WI38 (cell line): Measurements from ENCODE around the gene C14orf39.

Experiments
- H3K4me3 ChIP-seq: 2 replicates; pipeline ENCODE4 v1.5.1; 2011; ENCODE audit warnings: low read depth, mild to moderate bottlenecking, control low read depth, low read length
- TF ChIP-seq, protein P1 (sequence below): IDR thresholded peaks from 2 replicates; pipeline ENCODE4 v1.5.1; 2012; ENCODE audit warnings: low read depth, mild to moderate bottlenecking, control low read depth, low read length

Gene C14orf39

DNA sequence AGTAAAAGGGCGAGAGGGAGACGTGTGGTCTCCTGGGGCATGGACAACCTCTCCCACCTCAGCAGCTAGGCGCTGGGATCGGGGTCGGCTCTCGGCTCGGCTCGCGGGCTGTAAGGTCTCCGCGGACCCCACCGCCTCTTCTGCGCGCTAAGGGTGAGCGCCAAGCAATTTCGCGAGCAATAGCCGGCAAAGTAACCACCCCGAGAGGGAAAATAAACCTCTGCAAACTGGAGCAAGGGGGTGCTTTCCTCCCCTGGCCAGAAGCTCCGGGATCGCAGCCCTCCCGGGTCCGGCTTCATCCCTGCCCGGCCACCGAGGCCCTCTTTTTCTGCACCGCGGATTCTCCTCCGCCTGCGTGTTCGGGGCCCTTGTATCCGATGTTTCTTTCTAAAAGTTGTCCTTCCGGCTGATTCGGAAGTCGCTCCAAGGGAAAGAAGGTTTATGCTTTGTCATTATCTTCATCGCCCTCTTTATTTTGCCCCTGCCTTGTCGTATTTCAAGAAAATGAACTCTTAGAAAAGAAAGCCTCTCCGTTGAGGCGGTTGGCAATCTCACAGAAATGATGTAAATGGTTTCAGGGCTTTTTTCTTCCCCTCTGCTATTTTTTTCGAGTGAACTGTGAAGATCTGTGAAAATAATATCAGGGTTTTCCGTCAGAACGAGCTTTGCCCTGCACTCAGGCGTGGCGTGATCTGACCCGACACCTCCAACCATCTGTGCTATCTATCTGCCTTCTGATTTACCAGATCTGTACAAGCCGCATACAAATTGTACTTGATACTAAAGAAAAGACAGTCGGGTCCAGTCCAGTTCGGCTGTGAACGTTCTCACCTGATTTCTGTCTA, 21.3 kb upstream of the C14orf39 start:
- TF ChIP-seq, protein P1, sequence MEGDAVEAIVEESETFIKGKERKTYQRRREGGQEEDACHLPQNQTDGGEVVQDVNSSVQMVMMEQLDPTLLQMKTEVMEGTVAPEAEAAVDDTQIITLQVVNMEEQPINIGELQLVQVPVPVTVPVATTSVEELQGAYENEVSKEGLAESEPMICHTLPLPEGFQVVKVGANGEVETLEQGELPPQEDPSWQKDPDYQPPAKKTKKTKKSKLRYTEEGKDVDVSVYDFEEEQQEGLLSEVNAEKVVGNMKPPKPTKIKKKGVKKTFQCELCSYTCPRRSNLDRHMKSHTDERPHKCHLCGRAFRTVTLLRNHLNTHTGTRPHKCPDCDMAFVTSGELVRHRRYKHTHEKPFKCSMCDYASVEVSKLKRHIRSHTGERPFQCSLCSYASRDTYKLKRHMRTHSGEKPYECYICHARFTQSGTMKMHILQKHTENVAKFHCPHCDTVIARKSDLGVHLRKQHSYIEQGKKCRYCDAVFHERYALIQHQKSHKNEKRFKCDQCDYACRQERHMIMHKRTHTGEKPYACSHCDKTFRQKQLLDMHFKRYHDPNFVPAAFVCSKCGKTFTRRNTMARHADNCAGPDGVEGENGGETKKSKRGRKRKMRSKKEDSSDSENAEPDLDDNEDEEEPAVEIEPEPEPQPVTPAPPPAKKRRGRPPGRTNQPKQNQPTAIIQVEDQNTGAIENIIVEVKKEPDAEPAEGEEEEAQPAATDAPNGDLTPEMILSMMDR: no peak
- H3K4me3 ChIP-seq: no peak overlapping the region

DNA sequence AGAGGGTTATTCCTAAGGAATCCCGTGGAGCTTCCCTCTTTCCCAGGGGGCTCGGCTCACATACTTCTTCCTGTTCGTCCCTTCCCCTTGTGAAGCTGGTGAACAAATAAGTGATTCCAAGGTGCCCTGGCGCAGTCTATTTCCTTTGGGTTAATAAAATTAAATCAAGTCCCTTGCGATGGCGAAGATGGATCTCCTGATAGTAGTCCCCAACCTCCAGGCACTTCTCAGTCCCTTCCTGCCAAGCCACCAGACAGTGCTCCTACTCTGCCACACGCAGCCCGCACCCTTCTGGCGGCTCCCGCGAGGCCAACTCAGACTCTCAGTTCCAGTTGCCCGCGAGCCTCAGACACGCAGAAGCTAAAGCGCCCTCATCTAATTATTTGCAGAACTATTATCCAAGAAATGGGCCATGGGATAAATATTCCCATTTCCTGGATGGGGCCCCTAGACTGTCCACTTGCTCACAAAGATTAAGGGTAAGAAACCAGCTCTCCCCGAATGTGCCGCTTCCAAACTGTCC, 20.7 kb upstream of the C14orf39 start:
- no peak overlapping the region for H3K4me3 ChIP-seq

DNA sequence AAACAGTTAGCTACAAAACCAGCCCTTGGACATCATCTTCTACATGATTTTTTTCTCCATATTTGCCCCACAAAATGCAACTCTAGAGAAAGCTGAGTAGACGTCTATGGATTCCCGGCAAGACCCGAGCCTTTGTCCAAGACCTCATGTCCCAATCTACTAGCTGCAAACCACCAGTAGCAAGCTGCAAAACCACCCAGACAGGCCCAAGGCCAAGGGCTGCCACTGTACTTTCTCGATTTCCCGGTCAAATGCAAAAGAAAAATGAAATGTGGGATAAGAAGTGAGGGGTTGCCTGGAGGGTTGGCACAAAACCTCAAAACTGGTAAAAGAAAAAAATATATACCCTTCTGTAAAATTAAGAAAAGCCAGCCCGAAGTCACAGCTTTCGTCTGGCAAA, 20.1 kb upstream of the C14orf39 start:
- no peak overlapping the region for H3K4me3 ChIP-seq
- TF ChIP-seq, protein P1: no peak

More for the DNA sequence above, 20.7 kb upstream of the C14orf39 start:
- TF ChIP-seq, protein P1: no peak

DNA sequence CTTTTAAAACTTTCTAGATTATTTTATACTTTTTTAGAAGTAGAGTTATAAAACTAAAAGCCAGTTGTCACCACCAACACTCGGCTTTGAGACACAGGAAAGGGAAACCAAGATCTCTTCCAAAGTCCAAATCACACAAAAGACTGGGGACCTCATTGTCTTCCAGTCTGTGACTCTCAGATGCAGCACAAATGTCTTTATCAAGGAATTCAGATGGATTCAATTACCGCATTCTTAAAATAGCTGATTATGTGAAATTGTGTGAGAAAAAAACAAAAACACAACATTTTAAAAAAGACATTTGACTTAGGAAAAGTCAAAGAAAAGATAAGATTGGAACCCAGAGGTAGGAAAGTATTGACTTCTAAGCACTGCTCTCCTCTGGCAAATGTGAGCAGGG, 19.6 kb upstream of the C14orf39 start:
- TF ChIP-seq, protein P1: no peak
- no peak overlapping the region for H3K4me3 ChIP-seq

DNA sequence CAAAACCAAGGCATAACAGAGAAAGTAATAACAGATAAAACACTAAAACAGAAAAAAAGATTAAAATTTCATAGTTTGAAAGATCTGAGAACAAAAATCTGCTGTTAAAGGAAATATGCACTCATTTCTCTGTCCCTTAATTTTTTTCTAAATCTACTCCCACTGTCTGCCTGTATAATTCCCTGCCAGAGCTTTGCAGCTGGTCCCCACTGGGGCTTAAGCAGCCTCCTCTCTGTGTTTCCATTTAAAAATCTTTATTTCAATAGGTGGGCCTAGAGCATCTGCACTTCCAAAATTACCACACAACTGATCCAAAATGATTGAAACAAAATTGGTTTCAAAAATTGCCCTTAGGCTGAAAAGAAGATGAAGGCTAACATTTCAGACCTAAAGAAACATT, 16.7 kb upstream of the C14orf39 start:
- TF ChIP-seq, protein P1: no peak
- H3K4me3 ChIP-seq: no peak overlapping the region

DNA sequence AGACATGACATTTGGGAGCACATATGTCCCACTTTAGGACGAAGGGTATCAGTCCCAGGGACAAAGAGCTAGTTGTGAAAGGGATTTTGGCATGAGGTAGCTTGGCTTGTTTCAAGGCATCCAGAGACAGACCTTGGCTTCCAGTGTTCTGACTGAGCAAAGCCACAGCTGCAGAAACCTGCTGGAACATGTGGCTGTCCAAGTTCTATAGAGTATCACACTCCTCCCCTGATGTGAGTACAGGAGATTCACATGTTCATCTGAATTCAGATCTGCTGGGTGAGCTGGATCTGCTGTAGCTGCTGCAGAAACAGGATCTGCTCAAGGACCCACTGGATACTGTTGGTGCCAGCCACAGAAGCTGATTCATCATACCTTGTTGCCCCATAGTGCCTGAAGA, 10.1 kb upstream of the C14orf39 start:
- H3K4me3 ChIP-seq: no peak overlapping the region
- TF ChIP-seq, protein P1: no peak

DNA sequence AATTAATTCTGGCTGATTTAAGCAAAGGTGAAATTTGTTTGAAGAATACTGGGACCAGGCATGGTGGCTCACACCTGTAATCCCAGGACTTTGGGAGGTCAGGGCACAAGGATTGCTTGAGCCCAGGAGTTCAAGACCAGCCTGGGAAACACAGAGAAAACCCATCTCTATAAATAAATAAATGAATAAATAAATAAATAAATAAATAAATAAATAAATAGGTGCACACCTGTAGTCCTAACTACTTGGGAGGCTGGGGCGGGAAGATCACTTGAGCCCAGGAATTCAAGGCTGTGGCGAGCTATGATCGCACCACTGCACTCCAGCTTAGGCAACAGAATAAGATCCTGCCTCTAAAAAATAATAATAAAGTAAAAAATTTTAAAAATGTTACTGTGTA, 4.4 kb upstream of the C14orf39 start:
- TF ChIP-seq, protein P1: no peak

More for the DNA sequence above, 4.4 kb upstream of the C14orf39 start:
- no peak overlapping the region for H3K4me3 ChIP-seq
